ENCODE measurements around the gene KIF5C.

DNA sequence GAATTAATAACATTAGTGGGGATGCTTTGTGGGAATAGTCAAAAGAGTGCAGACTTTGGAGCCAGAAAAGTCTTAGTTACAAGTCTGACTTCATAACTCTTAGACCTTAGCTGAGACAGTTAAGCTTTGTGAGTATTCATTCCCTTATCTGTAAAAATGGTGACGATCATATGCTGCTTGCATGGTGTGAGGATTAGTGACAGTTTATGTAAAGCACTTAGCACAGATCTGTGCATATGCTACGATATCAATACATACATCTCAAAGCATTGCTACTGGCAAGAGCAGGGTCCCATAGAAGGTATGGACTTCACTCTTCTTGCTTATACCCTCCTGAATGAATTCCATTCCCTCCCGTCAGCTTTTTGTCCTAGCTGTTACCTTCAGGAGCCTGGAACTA, 106.8 kb downstream of the KIF5C start:
- TF ChIP-seq, protein P1, sequence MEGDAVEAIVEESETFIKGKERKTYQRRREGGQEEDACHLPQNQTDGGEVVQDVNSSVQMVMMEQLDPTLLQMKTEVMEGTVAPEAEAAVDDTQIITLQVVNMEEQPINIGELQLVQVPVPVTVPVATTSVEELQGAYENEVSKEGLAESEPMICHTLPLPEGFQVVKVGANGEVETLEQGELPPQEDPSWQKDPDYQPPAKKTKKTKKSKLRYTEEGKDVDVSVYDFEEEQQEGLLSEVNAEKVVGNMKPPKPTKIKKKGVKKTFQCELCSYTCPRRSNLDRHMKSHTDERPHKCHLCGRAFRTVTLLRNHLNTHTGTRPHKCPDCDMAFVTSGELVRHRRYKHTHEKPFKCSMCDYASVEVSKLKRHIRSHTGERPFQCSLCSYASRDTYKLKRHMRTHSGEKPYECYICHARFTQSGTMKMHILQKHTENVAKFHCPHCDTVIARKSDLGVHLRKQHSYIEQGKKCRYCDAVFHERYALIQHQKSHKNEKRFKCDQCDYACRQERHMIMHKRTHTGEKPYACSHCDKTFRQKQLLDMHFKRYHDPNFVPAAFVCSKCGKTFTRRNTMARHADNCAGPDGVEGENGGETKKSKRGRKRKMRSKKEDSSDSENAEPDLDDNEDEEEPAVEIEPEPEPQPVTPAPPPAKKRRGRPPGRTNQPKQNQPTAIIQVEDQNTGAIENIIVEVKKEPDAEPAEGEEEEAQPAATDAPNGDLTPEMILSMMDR (IDR thresholded peaks at IDR 0.05), result no peak
- no peak for TF ChIP-seq ZFX (IDR thresholded peaks at IDR 0.05; ENCODE audit: borderline replicate concordance)
